ENCODE results near the gene WDR77.

DNA sequence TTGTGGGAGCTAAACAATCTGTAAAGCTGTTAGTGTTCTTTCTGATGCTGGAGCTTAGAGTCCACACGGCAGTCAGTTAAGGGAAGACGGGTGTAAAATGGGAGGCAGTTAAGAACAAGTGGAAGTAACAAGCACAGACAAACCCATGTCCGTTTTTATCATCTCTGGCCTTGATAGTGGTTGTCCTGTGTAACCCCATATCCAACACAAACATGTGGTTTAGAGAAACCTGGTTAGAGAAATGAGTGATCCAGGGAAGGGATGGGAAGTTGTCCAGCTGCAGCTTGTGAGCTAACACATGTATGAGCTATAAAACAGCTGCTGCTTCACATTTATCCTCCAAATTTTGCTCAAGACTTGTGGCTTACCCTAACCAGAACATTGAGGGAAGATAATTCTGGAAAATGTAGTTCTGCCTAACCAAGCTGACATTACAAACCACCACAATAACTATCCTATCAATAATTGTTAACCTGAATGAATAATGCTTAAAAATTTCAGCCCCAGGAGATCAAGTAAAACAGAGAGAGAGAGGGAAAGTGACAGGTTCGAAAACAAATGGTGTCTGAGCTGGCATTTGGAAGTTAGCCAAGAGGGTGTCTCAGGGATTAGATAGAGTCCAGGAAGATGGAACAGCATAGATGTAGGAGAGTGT lies 14.1 kb upstream of the WDR77 start:
- TF ChIP-seq CTCF (IDR thresholded peaks at IDR 0.05; ENCODE audit: insufficient read depth, low read depth, low read length) (no peak), EZH2 (IDR thresholded peaks at IDR 0.05; ENCODE audit: insufficient read depth, low read length) (no peak)

All from astrocyte (in vitro differentiated cells and primary cell).